Measurements from ENCODE around the gene CXCL17.
"Not testable (repeated sequence)": the region's sequence is repeated elsewhere in the genome, so short reads cannot be mapped to it uniquely, and the experiment has no call there.

The CXCL17 gene

GRCh38 chr19:42466521-42467182, 23.9 kb upstream of the CXCL17 start:
- DNase-seq (ENCODE audit: low read depth, low spot score) = no peak
- no peak overlapping the region for H3K27ac ChIP-seq

GRCh38 chr19:42465827-42466280, 23.1 kb upstream of the CXCL17 start:
- no peak for DNase-seq (ENCODE audit: low read depth, low spot score)
- H3K27ac ChIP-seq = no peak overlapping the region

- H3K27ac ChIP-seq = peak overlapping the region; percentile 37
- no peak for DNase-seq (ENCODE audit: low read depth, low spot score)
Observed at GRCh38 chr19:42461700-42462324, 19.1 kb upstream of the CXCL17 start.

GRCh38 chr19:42461231-42461630, 18.5 kb upstream of the CXCL17 start:
- H3K27ac ChIP-seq = peak overlapping the region; percentile 37
- not testable (repeated sequence) for DNase-seq (ENCODE audit: low read depth, low spot score)

- DNase-seq (ENCODE audit: low read depth, low spot score) = no peak
- no peak overlapping the region for H3K27ac ChIP-seq
Observed at GRCh38 chr19:42459926-42460325, 17.2 kb upstream of the CXCL17 start.

GRCh38 chr19:42455621-42456081, 12.9 kb upstream of the CXCL17 start:
- DNase-seq (ENCODE audit: low read depth, low spot score) = peak; percentile 96
- peak overlapping the region; percentile 90 for H3K27ac ChIP-seq

- peak overlapping the region; percentile 90 for H3K27ac ChIP-seq
- no peak for DNase-seq (ENCODE audit: low read depth, low spot score)
Observed at GRCh38 chr19:42455086-42455485, 12.3 kb upstream of the CXCL17 start.

GRCh38 chr19:42452590-42452989, 9.8 kb upstream of the CXCL17 start:
- no peak overlapping the region for H3K27ac ChIP-seq
- DNase-seq (ENCODE audit: low read depth, low spot score) = no peak

GRCh38 chr19:42450314-42450934, 7.7 kb upstream of the CXCL17 start:
- DNase-seq (ENCODE audit: low read depth, low spot score) = peak; percentile 80
- H3K27ac ChIP-seq = peak overlapping the region; percentile 54

- not testable (repeated sequence) for DNase-seq (ENCODE audit: low read depth, low spot score); H3K27ac ChIP-seq
Observed at GRCh38 chr19:42448306-42448705, 5.6 kb upstream of the CXCL17 start.

- no peak for DNase-seq (ENCODE audit: low read depth, low spot score)
- no peak overlapping the region for H3K27ac ChIP-seq
Observed at GRCh38 chr19:42445948-42446347, 3.2 kb upstream of the CXCL17 start.

- DNase-seq (ENCODE audit: low read depth, low spot score) = no peak
- H3K27ac ChIP-seq = peak overlapping the region; percentile 57
Observed at GRCh38 chr19:42443944-42444398, 1.2 kb upstream of the CXCL17 start.

- DNase-seq (ENCODE audit: low read depth, low spot score) = peak; percentile 44
- peak overlapping the region; percentile 57 for H3K27ac ChIP-seq
Observed at GRCh38 chr19:42441049-42441445, 1.7 kb downstream of the CXCL17 start.

- peak overlapping the region; percentile 57 for H3K27ac ChIP-seq
- no peak for DNase-seq (ENCODE audit: low read depth, low spot score)
Observed at GRCh38 chr19:42440357-42441048, 2.2 kb downstream of the CXCL17 start.

GRCh38 chr19:42436006-42436405, 6.7 kb downstream of the CXCL17 start:
- DNase-seq (ENCODE audit: low read depth, low spot score) = no peak
- no peak overlapping the region for H3K27ac ChIP-seq

GRCh38 chr19:42435316-42435715, 7.4 kb downstream of the CXCL17 start:
- H3K27ac ChIP-seq = no peak overlapping the region
- DNase-seq (ENCODE audit: low read depth, low spot score) = no peak

- no peak for DNase-seq (ENCODE audit: low read depth, low spot score)
- H3K27ac ChIP-seq = no peak overlapping the region
Observed at GRCh38 chr19:42433503-42434260, 9.1 kb downstream of the CXCL17 start.

- no peak for DNase-seq (ENCODE audit: low read depth, low spot score)
- H3K27ac ChIP-seq = no peak overlapping the region
Observed at GRCh38 chr19:42431486-42431885, 11.3 kb downstream of the CXCL17 start.

- no peak for DNase-seq (ENCODE audit: low read depth, low spot score)
Observed at GRCh38 chr19:42428676-42429075, 14.1 kb downstream of the CXCL17 start.

GRCh38 chr19:42427313-42427712, 15.4 kb downstream of the CXCL17 start, which contains the start of gene LIPE:
Gene LIPE (minus strand): TSS chr19:42427388. CDS start chr19:42427149, 239 bp downstream.
- DNase-seq (ENCODE audit: low read depth, low spot score) = no peak
- H3K27ac ChIP-seq = no peak within 1 kb of the TSS

More at GRCh38 chr19:42428676-42429075, 14.1 kb downstream of the CXCL17 start:
- H3K27ac ChIP-seq = no peak overlapping the region

All from epithelial cell of prostate (primary cell).